NCI-H446 treated with DMSO at 0.1 percent for 48 hours (cell line): ENCODE data around the gene PTGFR.

Experiments used
- DNase-seq: peaks from one replicate; lab custom pipeline; 2025; lab: John Stamatoyannopoulos, UW

Gene PTGFR, protein sequence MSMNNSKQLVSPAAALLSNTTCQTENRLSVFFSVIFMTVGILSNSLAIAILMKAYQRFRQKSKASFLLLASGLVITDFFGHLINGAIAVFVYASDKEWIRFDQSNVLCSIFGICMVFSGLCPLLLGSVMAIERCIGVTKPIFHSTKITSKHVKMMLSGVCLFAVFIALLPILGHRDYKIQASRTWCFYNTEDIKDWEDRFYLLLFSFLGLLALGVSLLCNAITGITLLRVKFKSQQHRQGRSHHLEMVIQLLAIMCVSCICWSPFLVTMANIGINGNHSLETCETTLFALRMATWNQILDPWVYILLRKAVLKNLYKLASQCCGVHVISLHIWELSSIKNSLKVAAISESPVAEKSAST

DNA sequence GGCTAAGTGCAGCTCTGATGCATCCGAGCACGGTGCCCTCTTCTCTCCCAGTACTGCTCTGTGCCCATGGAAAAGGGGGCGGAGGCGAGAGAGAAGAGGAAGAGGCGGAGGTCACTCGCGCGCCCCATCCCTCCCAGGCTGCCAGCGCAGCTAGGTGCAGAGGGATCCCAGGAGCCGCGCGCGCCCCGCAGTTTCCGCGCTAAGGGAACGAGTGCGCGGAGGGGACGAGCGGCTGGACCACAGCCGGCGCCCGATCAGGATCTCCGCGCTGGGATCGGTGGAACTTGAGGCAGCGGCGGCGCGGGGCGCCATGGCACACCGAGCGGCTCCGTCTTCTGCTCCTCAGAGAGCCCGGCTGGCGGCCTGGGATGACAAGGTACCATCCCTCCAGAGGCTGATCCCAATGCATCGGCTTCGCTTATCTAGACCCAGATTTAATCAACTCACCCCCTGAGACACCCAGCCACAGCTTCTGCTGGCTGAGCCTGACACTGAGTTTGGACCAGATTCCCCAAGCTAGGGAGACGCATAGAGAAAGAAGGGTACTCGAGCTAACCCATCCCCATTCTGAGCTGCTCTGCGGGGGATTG lies at the start of gene PTGFR:
Gene PTGFR (plus strand): TSS at position 114 of the 590 bp plus-strand sequence. CDS start 1,770 bp downstream, outside the sequence.
- peak; percentile 37 for DNase-seq

DNA sequence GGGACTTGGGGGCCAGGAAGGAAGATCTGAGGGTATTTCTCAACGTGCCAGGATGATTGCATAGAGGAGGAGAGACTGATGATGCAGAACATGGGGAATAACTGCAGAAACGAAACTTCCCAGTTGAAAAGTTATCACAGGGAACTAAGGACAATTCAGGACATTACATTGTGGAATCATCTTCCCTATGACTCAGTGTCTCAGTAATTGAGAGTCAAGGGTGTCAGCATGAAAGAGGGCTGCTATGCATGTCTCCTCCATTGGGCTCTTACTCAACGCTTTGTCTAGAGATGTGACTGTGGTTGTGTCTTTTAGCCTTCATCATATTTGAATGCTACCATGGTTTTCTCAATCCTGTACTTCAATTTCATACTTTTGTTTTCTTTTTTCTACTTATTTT lies 48.9 kb upstream of the PTGFR start:
- DNase-seq = no peak

- no peak for DNase-seq
Observed at GRCh38 chr1:78447086-78447485, 43.7 kb upstream of the PTGFR start.

DNA sequence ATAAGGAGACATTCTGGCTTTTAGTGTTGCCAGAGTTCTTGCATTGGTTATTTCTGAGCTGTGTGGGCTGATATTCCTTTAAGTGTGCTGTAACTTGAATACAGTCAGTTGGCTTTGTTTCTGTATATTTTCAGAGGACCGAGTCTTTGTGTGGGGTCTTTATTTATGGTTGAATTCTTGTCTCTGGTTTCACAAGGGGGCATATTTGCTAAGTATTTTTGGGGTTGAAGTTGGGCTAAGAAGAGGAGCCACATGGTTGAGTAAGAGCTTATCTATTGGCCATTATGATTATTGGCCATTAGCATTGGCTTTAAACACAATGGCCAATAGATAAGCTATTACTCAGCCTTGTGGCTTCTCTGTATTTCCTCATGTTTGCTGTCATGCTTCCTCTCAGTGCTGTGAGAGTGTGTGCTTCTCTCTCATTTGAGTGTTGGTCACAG lies 26.3 kb upstream of the PTGFR start:
- DNase-seq = no peak

DNA sequence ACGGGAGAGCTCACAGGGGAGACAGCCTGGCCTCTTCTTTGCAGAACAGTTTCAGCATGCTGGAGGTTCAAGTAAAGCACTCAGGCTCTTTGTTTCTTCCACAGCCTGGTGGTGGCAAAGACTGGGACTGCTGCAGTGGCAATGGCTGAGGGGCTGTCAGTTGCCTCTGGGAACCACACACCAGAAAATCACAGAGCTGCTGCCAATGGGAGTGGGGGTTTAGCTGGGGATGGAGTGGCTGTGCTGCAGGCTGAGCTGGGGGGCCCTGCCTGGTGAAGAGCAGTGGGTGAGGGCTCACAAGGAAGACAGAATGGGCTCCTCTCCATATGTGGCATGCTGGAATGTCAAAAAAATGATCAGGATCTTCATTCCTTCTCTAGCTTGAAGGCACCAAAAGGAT lies 25.6 kb upstream of the PTGFR start:
- DNase-seq = no peak

GRCh38 chr1:78468521-78468920 lies 22.3 kb upstream of the PTGFR start:
- peak; percentile 97 for DNase-seq

DNA sequence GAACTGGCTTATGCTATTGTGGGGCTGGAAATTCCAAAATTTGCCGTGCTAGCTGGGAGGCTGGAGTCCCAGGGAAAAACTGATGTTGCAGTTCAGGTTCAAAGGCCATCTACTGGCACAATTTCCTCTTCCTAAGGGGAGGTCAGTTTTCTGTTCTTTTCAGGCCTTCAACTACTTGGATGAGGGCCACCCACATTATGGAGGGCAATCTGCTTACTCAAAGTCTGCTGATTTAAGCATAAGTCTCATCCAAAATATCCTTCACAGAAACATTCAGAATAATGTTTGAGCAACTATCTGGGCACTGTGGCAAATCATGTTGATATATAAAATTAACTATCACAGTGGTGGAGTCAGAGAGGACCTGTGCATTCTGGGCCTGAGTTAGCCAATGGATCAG lies 21.2 kb upstream of the PTGFR start:
- peak; percentile 70 for DNase-seq

GRCh38 chr1:78471890-78472620 lies 18.7 kb upstream of the PTGFR start:
- DNase-seq = peak; percentile 75

DNA sequence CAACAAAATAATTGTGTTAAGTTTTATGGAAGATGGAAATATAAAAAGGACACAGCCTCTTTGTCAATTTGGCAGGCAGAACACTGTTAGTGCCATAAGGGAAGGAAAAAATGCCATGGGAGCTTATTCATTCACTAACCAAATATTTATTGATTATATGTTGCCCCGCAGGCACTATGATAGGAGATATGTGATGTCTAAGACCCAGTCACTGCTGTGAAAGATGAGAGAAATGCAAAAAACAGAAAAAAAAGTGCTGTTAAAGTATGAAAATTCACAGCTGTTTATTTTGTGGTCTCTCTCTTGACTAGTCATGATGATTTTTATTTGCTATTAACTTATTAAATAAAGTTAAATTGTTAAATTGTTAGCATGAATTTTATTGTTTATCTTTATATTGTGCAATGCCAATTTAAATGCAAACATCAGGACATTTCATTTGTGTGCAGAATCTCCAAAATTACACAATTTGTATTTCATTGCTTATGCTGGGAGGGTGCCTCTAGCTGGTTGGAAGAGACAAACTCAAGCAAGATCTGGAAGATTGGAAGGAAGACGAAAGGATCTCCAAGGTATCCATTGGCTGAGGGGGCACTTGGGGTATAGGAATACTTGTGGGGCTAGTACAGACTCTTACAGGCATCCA lies 17.8 kb upstream of the PTGFR start:
- peak; percentile 49 for DNase-seq

DNA sequence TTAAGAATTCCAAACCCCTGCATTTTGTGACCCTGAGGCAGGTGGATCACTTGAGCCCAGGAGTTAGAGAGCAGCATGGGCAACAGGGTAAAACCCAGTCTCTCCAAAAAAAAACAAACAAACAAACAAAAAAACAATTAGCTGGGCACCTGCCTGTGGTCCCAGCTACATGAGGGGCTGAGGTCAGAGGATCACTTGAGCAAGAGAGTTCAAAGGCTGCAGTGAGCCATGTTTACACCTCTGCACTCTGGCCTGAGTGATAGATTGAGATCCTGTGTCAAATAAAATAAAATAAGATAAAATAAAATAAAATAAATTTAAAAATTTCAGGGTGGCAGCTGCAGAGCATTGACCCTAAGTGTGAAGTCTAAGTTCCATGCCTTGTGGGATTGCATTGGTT lies 16.7 kb upstream of the PTGFR start:
- no peak for DNase-seq

GRCh38 chr1:78475888-78476610 lies 14.7 kb upstream of the PTGFR start:
- DNase-seq = no peak

DNA sequence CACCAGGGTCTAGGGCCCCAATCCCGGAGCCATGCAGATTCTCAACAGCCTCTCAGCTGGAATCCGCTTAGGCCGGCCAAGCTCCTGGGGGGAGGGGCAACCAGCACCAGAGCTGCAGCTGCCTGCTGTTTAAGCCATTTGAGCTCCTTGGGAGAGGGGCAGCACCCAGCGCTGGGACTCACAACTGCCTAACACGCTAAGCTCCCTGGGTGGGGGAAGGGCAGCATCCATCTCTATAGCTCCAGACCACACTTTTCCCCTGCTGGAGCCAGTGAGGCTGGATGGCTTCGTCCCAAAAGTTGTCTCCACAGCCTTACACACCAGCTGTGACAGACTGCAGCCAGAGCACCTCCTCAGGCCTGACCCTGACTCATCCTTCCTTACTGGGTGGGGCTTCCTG lies 6.9 kb upstream of the PTGFR start:
- peak; percentile 83 for DNase-seq

- DNase-seq = peak; percentile 76
Observed at GRCh38 chr1:78491451-78492071, 787 bp downstream of the PTGFR start.

DNA sequence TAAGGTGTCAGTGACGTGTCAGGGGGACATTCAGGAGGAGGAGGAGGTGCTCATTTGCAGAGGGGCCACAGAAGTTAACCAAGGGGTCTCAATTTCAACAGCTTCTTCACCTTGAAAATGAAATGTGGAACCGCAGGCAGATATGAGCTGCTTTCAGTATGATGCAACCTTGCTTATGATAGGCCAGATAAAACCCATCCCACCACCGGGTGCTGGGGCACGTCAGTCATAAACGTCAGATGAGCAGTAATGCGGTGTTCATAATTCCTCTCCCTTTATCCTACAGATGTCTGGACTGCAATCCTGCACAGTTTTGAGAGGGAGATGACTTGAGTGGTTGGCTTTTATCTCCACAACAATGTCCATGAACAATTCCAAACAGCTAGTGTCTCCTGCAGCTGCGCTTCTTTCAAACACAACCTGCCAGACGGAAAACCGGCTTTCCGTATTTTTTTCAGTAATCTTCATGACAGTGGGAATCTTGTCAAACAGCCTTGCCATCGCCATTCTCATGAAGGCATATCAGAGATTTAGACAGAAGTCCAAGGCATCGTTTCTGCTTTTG lies 1.7 kb downstream of the PTGFR start:
- DNase-seq = peak; percentile 90

GRCh38 chr1:78493451-78493850 lies 2.7 kb downstream of the PTGFR start:
- DNase-seq = no peak

GRCh38 chr1:78497201-78497600 lies 6.4 kb downstream of the PTGFR start:
- DNase-seq = no peak

DNA sequence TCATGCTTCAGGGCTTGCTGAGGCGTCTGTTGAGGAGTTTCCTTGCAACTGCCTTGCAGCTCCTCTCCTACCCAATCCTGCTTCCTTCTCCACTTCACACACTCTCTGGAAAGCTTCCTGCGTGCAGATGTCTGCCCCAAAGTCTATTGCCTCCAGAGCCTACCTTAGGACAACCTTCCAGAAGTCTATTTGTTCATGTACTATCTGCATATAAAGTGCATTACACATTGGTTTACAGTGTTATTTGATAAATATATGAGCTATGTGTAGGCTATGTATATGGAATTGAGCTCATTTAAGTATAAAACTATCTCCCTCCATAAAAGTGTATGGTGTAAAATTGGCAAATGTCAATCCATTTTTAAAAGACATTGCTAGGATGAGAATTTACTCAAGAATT lies 9.8 kb downstream of the PTGFR start:
- no peak for DNase-seq

DNA sequence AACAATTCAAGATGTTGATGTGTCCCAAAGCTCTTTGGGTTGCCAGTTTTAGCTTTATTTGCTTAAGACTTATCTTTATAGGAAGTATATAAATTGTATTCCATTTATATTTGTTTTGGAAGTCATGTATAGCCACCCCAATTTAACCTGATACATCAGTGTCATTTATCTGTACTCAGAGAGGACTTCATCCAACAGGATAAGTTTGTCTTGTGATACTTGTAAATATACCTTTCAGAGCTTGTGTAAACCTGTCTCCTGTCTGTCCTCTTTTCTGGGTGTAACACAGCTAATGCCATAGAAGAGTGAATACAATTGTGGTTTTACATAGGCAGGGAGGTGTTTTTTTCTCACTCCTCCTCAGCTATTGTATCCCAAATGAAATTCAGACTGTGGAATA lies 10.4 kb downstream of the PTGFR start:
- DNase-seq = no peak

DNA sequence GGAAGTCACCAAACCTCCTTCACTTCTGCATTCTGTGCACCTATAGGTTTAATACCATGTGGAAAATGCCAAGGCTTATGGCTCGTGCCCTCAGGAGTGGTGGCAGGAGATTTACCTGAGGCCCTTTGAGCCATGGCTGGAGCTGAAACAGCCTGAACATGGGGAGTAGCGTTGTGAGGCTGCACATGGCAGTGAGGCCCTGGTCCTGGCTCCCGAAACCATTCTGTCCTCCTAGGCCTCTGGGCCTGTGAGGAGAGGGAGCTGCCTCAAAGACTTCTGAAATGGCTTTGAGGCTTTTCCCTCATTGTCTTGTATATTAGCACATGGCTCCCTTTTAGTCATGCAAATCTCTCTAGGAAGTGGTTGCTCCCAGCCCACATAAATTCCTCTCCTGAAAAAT lies 20.6 kb downstream of the PTGFR start:
- no peak for DNase-seq

DNA sequence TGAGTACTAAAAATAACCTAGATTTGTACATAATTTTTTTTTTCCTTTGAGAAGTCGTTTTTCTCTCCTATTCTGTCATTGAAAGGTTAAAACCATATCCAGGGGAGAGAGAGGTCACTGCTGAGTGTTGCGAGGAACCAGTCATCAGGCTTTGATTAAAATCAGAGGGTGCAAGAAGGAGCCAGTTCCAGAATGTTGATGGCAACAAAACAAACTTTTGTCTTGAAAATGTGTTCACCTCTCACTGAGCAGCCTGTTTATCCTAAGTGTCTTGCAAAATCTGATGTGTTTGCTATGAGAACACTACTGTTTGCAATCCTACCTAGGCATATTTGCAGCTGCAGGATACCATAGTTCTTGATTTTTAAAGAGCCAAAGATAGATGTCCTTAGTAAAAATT lies 25.9 kb downstream of the PTGFR start:
- no peak for DNase-seq

GRCh38 chr1:78519446-78519845 lies 28.7 kb downstream of the PTGFR start:
- DNase-seq = no peak
